GM23338 (cell line): Measurements from ENCODE around the gene B4GALT4. TPM values are rescaled to one million over a fixed set of nuclear protein-coding genes. Genes with fewer than 3 reads are reported as not detected.

Experiments used
- ATAC-seq: fragments of 200-7000 bp; cut with Tn5 transposase; 3 replicates; pipeline ENCODE4 v1.9.1; 2020
- DNase-seq: peaks from one replicate; pipeline ENCODE4 v3.0.0-alpha.2; 2015; ENCODE audit warnings: low spot score
- H2AFZ ChIP-seq: fragments of 200-600 bp; sonication (generic); 2 replicates; pipeline ENCODE4 v1.8.0; 2016; ENCODE audit warnings: antibody characterized with exemption, mild to moderate bottlenecking, moderate library complexity
- H3F3A ChIP-seq: fragments of 200-600 bp; sonication (generic); replicated peaks from 2 replicates; pipeline ENCODE4 v1.8.0; 2017; ENCODE audit warnings: antibody characterized with exemption, mixed run types, low read depth
- H3K27ac ChIP-seq: fragments of 200-600 bp; sonication (generic); 2 replicates; pipeline ENCODE4 v1.6.1; 2016; ENCODE audit warnings: low read depth
- H3K27me3 ChIP-seq: fragments of 200-600 bp; sonication (generic); 2 replicates; pipeline ENCODE4 v1.8.0; 2016; ENCODE audit warnings: mild to moderate bottlenecking, mixed run types, moderate library complexity; ENCODE audit not compliant: insufficient read depth
- H3K36me3 ChIP-seq: fragments of 200-600 bp; sonication (generic); 2 replicates; pipeline ENCODE4 v1.8.0; 2016; ENCODE audit warnings: mild to moderate bottlenecking; ENCODE audit not compliant: insufficient read depth
- H3K4me1 ChIP-seq: fragments of 200-600 bp; sonication (generic); 2 replicates; pipeline ENCODE4 v1.8.0; 2016; ENCODE audit warnings: mild to moderate bottlenecking, moderate library complexity; ENCODE audit not compliant: insufficient read depth
- H3K4me2 ChIP-seq: fragments of 200-600 bp; sonication (generic); 2 replicates; pipeline ENCODE4 v1.7.1; 2017; ENCODE audit warnings: mixed run types
- H3K4me3 ChIP-seq: fragments of 200-600 bp; sonication (generic); 2 replicates; pipeline ENCODE4 v1.6.1; 2016; ENCODE audit warnings: mixed run types
- H3K79me2 ChIP-seq: fragments of 200-600 bp; sonication (generic); replicated peaks from 2 replicates; pipeline ENCODE4 v1.8.0; 2017; ENCODE audit warnings: mild to moderate bottlenecking; ENCODE audit not compliant: insufficient read depth
- H3K9me2 ChIP-seq: fragments of 200-600 bp; sonication (generic); 2 replicates; pipeline ENCODE4 v1.8.0; 2017; ENCODE audit not compliant: insufficient read depth
- H4K20me1 ChIP-seq: fragments of 200-600 bp; sonication (generic); replicated peaks from 2 replicates; pipeline ENCODE4 v1.8.0; 2017; ENCODE audit warnings: mild to moderate bottlenecking; ENCODE audit not compliant: insufficient read depth
- H3K27ac Mint-ChIP-seq: 2 replicates; pipeline ENCODE4 v1.8.0; 2020; ENCODE audit warnings: inconsistent platforms, mild to moderate bottlenecking, moderate library complexity, mixed read lengths
- H3K27me3 Mint-ChIP-seq: 3 replicates; pipeline ENCODE4 v1.8.0; 2022; ENCODE audit warnings: low read depth, mild to moderate bottlenecking, moderate library complexity, mixed read lengths, inconsistent platforms; ENCODE audit not compliant: insufficient read depth, poor library complexity
- H3K36me3 Mint-ChIP-seq: 3 replicates; pipeline ENCODE4 v1.8.0; 2021; ENCODE audit warnings: low read depth, mild to moderate bottlenecking, inconsistent platforms, moderate library complexity, mixed read lengths
- H3K4me1 Mint-ChIP-seq: 3 replicates; pipeline ENCODE4 v1.8.0; 2020; ENCODE audit warnings: mild to moderate bottlenecking, inconsistent platforms, mixed read lengths
- H3K4me3 Mint-ChIP-seq: 3 replicates; pipeline ENCODE4 v1.8.0; 2021; ENCODE audit warnings: moderate library complexity, mild to moderate bottlenecking, inconsistent platforms, mixed read lengths
- H3K9me3 Mint-ChIP-seq: 3 replicates; pipeline ENCODE4 v1.8.0; 2020; ENCODE audit warnings: moderate library complexity, mild to moderate bottlenecking, inconsistent platforms, mixed read lengths
- CREB1 ChIP-seq: fragments of 250-450 bp; sonication (Bioruptor Pico); IDR thresholded peaks from 2 replicates; pipeline ENCODE4 v1.5.0; 2020; ENCODE audit warnings: low read depth, mild to moderate bottlenecking, moderate library complexity
- CTCF ChIP-seq, 2 experiments: fragments of 200-600 bp in 1 of 2; sonication (generic) in 1 of 2; conservative IDR thresholded peaks; 2 replicates each; pipeline versions ENCODE4 v1.5.1 to v1.6.1; 2016 to 2017; ENCODE audit warnings: antibody characterized with exemption in 2 of 2, low read depth in 2 of 2, mild to moderate bottlenecking in 2 of 2, moderate library complexity in 1 of 2
- EZH2phosphoT487 ChIP-seq: fragments of 200-600 bp; sonication (generic); IDR thresholded peaks from one replicate; pipeline ENCODE4 v1.8.1; 2018; ENCODE audit warnings: antibody characterized with exemption; ENCODE audit not compliant: unreplicated experiment
- POLR2AphosphoS5 ChIP-seq: IDR thresholded peaks from 2 replicates; pipeline ENCODE4 v1.6.1; 2016; ENCODE audit warnings: antibody characterized with exemption, low read depth
- REST ChIP-seq: IDR thresholded peaks from one replicate; pipeline ENCODE4 v1.6.1; 2018; ENCODE audit warnings: antibody characterized with exemption; ENCODE audit not compliant: unreplicated experiment
- ZNF462 ChIP-seq: fragments of 250-450 bp; sonication (Bioruptor Pico); IDR thresholded peaks from 2 replicates; pipeline ENCODE4 v1.5.0; 2020; ENCODE audit warnings: mild to moderate bottlenecking, moderate library complexity
- polyA plus RNA-seq: library from polyadenylated mRNA; unstranded; fragments of >200 nt; fragmentation: Nextera tagmentation; extraction: Ambion mirVana; gene quantifications from 2 replicates; pipeline ENCODE4 v1.2.1, GENCODE V29; 2016
- total RNA-seq: library from RNA; depleted of rRNA; stranded (reverse); fragments of >200 nt; shearing (Covaris generic); gene quantifications from 2 replicates; pipeline ENCODE4 v1.2.3, GENCODE V29; 2014

Gene B4GALT4
- total and polyA plus RNA-seq, 2 experiments from 2014 or later, result 38.3 to 45.3 TPM

GRCh38 chr3:119220970-119221667 lies 19.6 kb downstream of the B4GALT4 start:
- H3K36me3 ChIP-seq, result peaks cover 59% of the 10 kb centered on the region
- no peak overlapping the region for H3K4me3 ChIP-seq
- H3K79me2 ChIP-seq, result no peaks in the 10 kb centered on the region; the same call in 1 of the 2 replicates
- no peak overlapping the region for H3K4me2 ChIP-seq
- DNase-seq (no peak), ATAC-seq (no peak)
- H3K4me1 Mint-ChIP-seq, result no peaks in the 10 kb centered on the region
- peaks cover 1% of the 10 kb centered on the region for H3K27me3 Mint-ChIP-seq
- peaks cover 58% of the 10 kb centered on the region for H3K36me3 Mint-ChIP-seq
- H3K27ac ChIP-seq, result no peak overlapping the region
- no peak overlapping the region for H2AFZ ChIP-seq
- no peaks in the 10 kb centered on the region for H3K9me2 ChIP-seq
- no peak overlapping the region for H3K27ac Mint-ChIP-seq
- TF ChIP-seq CTCF (conservative IDR thresholded peaks at IDR 0.05; ENCODE audit: low read depth in 2 of 2) (no peak), EZH2phosphoT487 (peak; percentile 31), REST (no peak), POLR2AphosphoS5 (no peak), CREB1 (CRISPR knock-in tag) (no peak), ZNF462 (CRISPR knock-in tag) (no peak)
- H4K20me1 ChIP-seq, result peaks cover 7% of the 10 kb centered on the region
- H3K27me3 ChIP-seq, result no peaks in the 10 kb centered on the region
- no peak overlapping the region for H3K4me3 Mint-ChIP-seq
- H3K9me3 Mint-ChIP-seq, result no peaks in the 10 kb centered on the region
- no peaks in the 10 kb centered on the region for H3F3A ChIP-seq
- H3K4me1 ChIP-seq, result no peaks in the 10 kb centered on the region
